PC-3 (cell line): ENCODE measurements around the gene STAB2. TPM values are rescaled to one million over a fixed set of nuclear protein-coding genes. Genes with fewer than 3 reads are reported as not detected.

Source experiments
- ATAC-seq: fragments of 200-7000 bp; cut with Tn5 transposase; 2 replicates; pipeline ENCODE4 v1.9.1; 2020; ENCODE audit warnings: mild to moderate bottlenecking, moderate library complexity
- BruUV-seq: library from RNA; stranded (reverse); fragments of 400-500 nt; replicated peaks from 2 replicates; lab custom pipeline; 2021; lab: Mats Ljungman, UMichigan
- CTCF ChIA-PET: fragments of 300-600 bp; sonication (Branson Sonifier 250); formaldehyde crosslinking; loops from one replicate; lab custom pipeline; 2022; ENCODE audit warnings: antibody characterized with exemption; lab: Charles Lee
- POLR2A ChIA-PET: fragments of 300-600 bp; sonication (Branson Sonifier 250); formaldehyde crosslinking; loops from one replicate; lab custom pipeline; 2022; ENCODE audit warnings: antibody characterized with exemption; ENCODE audit not compliant: unreplicated experiment; lab: Charles Lee
- DNase-seq: peaks from one replicate; pipeline ENCODE4 v3.0.0-alpha.2; 2015
- H2AFZ ChIP-seq: fragments of 300-600 bp; sonication (generic); 2 replicates; pipeline ENCODE4 v1.6.0; 2016; ENCODE audit warnings: antibody characterized with exemption, low read length
- H3F3A ChIP-seq: fragments of 300-600 bp; sonication (generic); one replicate; pipeline ENCODE4 v1.6.0; 2017; ENCODE audit warnings: antibody characterized with exemption, low read length, control low read depth, mild to moderate bottlenecking; ENCODE audit not compliant: unreplicated experiment
- H3K27ac ChIP-seq: fragments of 300-600 bp; sonication (generic); 2 replicates; pipeline ENCODE4 v1.5.1; 2016; ENCODE audit warnings: mild to moderate bottlenecking, low read length
- H3K27me3 ChIP-seq: fragments of 300-600 bp; sonication (generic); 2 replicates; pipeline ENCODE4 v1.6.1; 2016; ENCODE audit warnings: low read length, mixed read lengths
- H3K36me3 ChIP-seq: fragments of 300-600 bp; sonication (generic); 2 replicates; pipeline ENCODE4 v1.6.1; 2016; ENCODE audit warnings: low read depth, mixed run types, low read length, mixed read lengths
- H3K4me1 ChIP-seq: fragments of 300-600 bp; sonication (generic); 2 replicates; pipeline ENCODE4 v1.5.1; 2016; ENCODE audit warnings: low read length; ENCODE audit not compliant: insufficient read depth
- H3K4me2 ChIP-seq: fragments of 300-600 bp; sonication (generic); 2 replicates; pipeline ENCODE4 v1.6.0; 2016; ENCODE audit warnings: low read length
- H3K4me3 ChIP-seq: fragments of 300-600 bp; sonication (generic); 2 replicates; pipeline ENCODE4 v1.5.1; 2016; ENCODE audit warnings: mild to moderate bottlenecking, low read length, mixed read lengths
- H3K79me2 ChIP-seq: fragments of 300-600 bp; sonication (generic); 2 replicates; pipeline ENCODE4 v1.6.1; 2017; ENCODE audit warnings: low read length, mixed read lengths
- H3K9ac ChIP-seq: fragments of 300-600 bp; sonication (generic); 2 replicates; pipeline ENCODE4 v1.6.0; 2016; ENCODE audit warnings: mild to moderate bottlenecking, low read length
- H3K9me2 ChIP-seq: fragments of 300-600 bp; sonication (generic); replicated peaks from 2 replicates; pipeline ENCODE4 v1.6.1; 2016; ENCODE audit warnings: mixed run types, low read length, mixed read lengths
- H3K9me3 ChIP-seq: fragments of 300-600 bp; sonication (generic); 2 replicates; pipeline ENCODE4 v1.6.1; 2016; ENCODE audit warnings: low read length, mixed read lengths
- H4K20me1 ChIP-seq: fragments of 300-600 bp; sonication (generic); 2 replicates; pipeline ENCODE4 v1.6.1; 2016; ENCODE audit warnings: low read length, mixed read lengths
- CTCF ChIP-seq: fragments of 300-600 bp; sonication (generic); conservative IDR thresholded peaks from 2 replicates; pipeline ENCODE4 v1.5.1; 2017; ENCODE audit warnings: antibody characterized with exemption, low read depth, mild to moderate bottlenecking, low read length
- EZH2 ChIP-seq: fragments of 300-600 bp; sonication (generic); IDR thresholded peaks from one replicate; pipeline ENCODE4 v1.6.1; 2017; ENCODE audit warnings: antibody characterized with exemption, mild to moderate bottlenecking, low read length; ENCODE audit not compliant: unreplicated experiment
- EZH2phosphoT487 ChIP-seq: fragments of 300-600 bp; sonication (generic); IDR thresholded peaks from 2 replicates; pipeline ENCODE4 v1.6.1; 2018; ENCODE audit warnings: mild to moderate bottlenecking, antibody characterized with exemption, low read length, borderline replicate concordance
- intact Hi-C: fragments of 100-400 bp; cut with micrococcal nuclease; formaldehyde crosslinking; loops from 2 replicates; pipeline ENCODE4 v1.9.0; 2023
- total RNA-seq: library from RNA; depleted of rRNA; stranded (reverse); fragments of >200 nt; gene quantifications from 2 replicates; pipeline ENCODE4 v1.2.3, GENCODE V29; 2014

The STAB2 gene
- total RNA-seq, 1 experiment from 2014 or later = not detected

GRCh38 chr12:103793512-103794045 is 206.5 kb downstream of the STAB2 start:
- no peak for ATAC-seq
- no peak for DNase-seq
- Histone ChIP-seq H3K9me3 (no peaks in the 10 kb centered on the region), H3K4me1 (no peaks in the 10 kb centered on the region), H3K9me2 (no peaks in the 10 kb centered on the region), H2AFZ (no peak overlapping the region), H3K9ac (no peak overlapping the region), H3K36me3 (peaks cover 49% of the 10 kb centered on the region), H3F3A (no peaks in the 10 kb centered on the region), H3K4me2 (no peak overlapping the region), H3K79me2 (no peaks in the 10 kb centered on the region), H3K4me3 (no peak overlapping the region), H3K27me3 (no peaks in the 10 kb centered on the region), H4K20me1 (no peaks in the 10 kb centered on the region), H3K27ac (no peak overlapping the region)
- POLR2A ChIA-PET = no interaction called here
- TF ChIP-seq EZH2phosphoT487 (no peak), CTCF (no peak), EZH2 (no peak)
- CTCF ChIA-PET = no interaction called here
- no TSS peak for BruUV-seq
- intact Hi-C loops = no loop called here

- BruUV-seq = no TSS peak
- DNase-seq (no peak), ATAC-seq (no peak)
- Histone ChIP-seq H3K27ac (no peak overlapping the region), H3K9me3 (no peaks in the 10 kb centered on the region), H3K9me2 (no peaks in the 10 kb centered on the region), H4K20me1 (no peaks in the 10 kb centered on the region), H3K36me3 (peaks cover 52% of the 10 kb centered on the region), H3K27me3 (no peaks in the 10 kb centered on the region), H3K79me2 (no peaks in the 10 kb centered on the region), H3K4me1 (peaks cover under 1% of the 10 kb centered on the region; the same call in 1 of the 2 replicates), H3K4me2 (no peak overlapping the region), H2AFZ (no peak overlapping the region), H3K9ac (no peak overlapping the region), H3K4me3 (no peak overlapping the region), H3F3A (no peaks in the 10 kb centered on the region)
- CTCF ChIA-PET = no interaction called here
- POLR2A ChIA-PET = no interaction called here
- TF ChIP-seq EZH2phosphoT487 (no peak), CTCF (no peak), EZH2 (no peak)
- intact Hi-C loops = no loop called here
These were observed 207.5 kb downstream of the STAB2 start for GRCh38 chr12:103794309-103795213.

GRCh38 chr12:103798586-103798985 is 211.5 kb downstream of the STAB2 start:
- Histone ChIP-seq H3K27ac (no peak overlapping the region), H3K27me3 (no peaks in the 10 kb centered on the region), H3K9ac (no peak overlapping the region), H4K20me1 (no peaks in the 10 kb centered on the region), H3K9me3 (no peaks in the 10 kb centered on the region), H3F3A (no peaks in the 10 kb centered on the region), H3K4me1 (peaks cover 26% of the 10 kb centered on the region), H3K36me3 (peaks cover 34% of the 10 kb centered on the region), H3K79me2 (no peaks in the 10 kb centered on the region), H3K4me3 (no peak overlapping the region), H3K9me2 (no peaks in the 10 kb centered on the region), H2AFZ (no peak overlapping the region), H3K4me2 (no peak overlapping the region)
- no peak for TF ChIP-seq EZH2phosphoT487
- TF ChIP-seq CTCF = no peak
- TF ChIP-seq EZH2 = no peak
- DNase-seq (no peak), ATAC-seq (no peak)
- intact Hi-C loops = no loop called here
- CTCF ChIA-PET = no interaction called here
- POLR2A ChIA-PET = no interaction called here
- BruUV-seq = no TSS peak
